Femur (tissue), 1 donor: ENCODE measurements around the gene PRM2.

Experiments used
- DNase-seq: peaks from one replicate; pipeline ENCODE4 v3.0.0-alpha.2; 2017

Gene PRM2

DNA sequence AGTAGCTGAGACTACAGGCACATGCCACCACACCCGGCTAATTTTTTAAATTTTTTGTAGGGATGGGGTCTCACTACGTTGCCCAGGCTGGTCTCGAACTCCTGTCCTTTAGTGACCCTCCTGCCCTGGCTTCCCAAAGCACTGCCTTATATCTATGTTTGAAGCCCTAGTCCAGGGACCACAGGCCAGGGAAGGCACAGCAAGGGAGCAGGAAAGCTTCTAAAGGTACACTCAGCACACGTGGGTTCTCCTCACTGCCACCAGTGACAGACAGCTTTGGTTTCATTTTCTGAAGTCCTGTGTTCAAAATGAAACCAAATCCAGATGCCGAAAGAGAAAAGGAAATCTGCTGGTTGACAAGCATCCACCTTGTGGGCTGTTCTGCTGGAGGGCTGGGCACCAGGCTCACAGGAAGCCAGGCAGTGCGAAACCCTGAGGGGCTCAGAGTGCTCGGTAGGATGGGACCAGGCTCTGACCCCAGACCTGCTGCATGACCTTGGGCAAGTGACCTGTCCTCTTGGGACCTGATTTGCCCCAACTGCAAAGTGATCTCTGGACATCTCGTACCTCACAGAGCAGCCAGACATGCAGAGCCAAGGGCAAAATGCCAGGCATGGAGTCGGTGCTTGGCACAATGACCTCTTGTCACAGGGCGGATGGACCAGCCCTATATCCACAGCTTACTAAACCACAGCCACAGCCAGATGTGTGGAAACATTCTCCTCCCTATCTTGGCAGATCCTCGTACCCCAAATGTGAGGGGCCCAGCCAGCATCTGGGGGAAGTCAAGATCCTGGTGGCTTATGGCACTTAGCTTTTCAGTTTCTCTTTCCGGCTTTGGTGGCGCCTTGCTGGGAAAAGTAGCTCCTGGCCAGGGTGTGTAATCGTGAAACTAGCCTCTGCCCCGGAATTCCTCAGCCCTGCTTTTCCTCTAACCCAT, 17.5 kb downstream of the PRM2 start:
- DNase-seq, result peak; percentile 64

GRCh38 chr16:11257131-11257938, 18.9 kb downstream of the PRM2 start:
- peak; percentile 85 for DNase-seq

DNA sequence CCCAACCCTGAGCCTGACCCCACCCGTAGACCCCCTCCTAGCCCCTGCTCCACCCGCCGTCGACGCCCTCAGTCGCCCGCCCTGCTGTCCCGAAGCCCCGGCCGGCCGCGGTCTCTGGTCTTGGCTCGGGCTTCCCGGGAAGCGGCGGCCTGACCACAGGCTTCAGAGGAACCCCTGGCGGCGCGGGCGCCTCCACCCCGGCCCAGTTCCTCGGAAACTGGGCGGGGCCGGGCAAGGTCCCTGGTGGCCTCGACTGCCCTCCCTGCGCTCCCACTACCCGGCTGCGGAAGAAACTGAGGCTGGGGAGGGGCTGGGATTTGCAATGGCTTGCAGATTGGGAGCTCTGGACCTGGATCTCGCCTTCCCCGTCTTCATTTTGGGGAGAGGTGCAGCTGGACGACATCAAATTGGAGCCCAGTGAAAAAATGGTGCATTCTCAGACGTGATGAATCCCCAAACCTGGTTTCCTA, 19.6 kb downstream of the PRM2 start:
- DNase-seq, result peak; percentile 80

- peak; percentile 93 for DNase-seq
Observed at GRCh38 chr16:11255737-11256660, 20.3 kb downstream of the PRM2 start, which contains the start of gene SOCS1. TSS of gene SOCS1 (minus strand) at chr16:11256204. CDS start at chr16:11255478, 726 bp downstream.

DNA sequence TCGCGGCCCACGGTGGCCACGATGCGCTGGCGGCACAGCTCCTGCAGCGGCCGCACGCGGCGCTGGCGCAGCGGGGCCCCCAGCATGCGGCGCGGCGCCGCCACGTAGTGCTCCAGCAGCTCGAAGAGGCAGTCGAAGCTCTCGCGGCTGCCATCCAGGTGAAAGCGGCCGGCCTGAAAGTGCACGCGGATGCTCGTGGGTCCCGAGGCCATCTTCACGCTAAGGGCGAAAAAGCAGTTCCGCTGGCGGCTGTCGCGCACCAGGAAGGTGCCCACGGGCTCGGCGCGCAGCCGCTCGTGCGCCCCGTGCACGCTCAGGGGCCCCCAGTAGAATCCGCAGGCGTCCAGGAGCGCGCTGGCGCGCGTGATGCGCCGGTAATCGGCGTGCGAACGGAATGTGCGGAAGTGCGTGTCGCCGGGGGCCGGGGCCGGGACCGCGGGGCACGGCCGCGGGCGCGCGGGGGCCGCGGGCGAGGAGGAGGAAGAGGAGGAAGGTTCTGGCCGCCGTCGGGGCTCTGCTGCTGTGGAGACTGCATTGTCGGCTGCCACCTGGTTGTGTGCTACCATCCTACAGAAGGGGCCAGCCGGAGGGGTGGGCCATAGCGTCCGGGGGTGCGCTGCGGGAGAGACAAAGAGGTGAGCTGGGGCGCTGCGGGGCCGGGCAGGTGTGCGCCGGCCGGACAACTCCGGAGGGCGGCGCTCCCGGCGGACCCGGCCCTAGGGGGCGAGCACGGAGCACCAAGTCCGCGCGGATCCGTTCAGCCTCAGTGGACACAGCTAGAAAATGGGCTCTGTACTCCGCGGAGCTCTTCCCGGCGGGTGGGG, 21.2 kb downstream of the PRM2 start:
- peak; percentile 69 for DNase-seq

- no peak for DNase-seq
Observed at GRCh38 chr16:11253995-11254912, 22.0 kb downstream of the PRM2 start.

DNA sequence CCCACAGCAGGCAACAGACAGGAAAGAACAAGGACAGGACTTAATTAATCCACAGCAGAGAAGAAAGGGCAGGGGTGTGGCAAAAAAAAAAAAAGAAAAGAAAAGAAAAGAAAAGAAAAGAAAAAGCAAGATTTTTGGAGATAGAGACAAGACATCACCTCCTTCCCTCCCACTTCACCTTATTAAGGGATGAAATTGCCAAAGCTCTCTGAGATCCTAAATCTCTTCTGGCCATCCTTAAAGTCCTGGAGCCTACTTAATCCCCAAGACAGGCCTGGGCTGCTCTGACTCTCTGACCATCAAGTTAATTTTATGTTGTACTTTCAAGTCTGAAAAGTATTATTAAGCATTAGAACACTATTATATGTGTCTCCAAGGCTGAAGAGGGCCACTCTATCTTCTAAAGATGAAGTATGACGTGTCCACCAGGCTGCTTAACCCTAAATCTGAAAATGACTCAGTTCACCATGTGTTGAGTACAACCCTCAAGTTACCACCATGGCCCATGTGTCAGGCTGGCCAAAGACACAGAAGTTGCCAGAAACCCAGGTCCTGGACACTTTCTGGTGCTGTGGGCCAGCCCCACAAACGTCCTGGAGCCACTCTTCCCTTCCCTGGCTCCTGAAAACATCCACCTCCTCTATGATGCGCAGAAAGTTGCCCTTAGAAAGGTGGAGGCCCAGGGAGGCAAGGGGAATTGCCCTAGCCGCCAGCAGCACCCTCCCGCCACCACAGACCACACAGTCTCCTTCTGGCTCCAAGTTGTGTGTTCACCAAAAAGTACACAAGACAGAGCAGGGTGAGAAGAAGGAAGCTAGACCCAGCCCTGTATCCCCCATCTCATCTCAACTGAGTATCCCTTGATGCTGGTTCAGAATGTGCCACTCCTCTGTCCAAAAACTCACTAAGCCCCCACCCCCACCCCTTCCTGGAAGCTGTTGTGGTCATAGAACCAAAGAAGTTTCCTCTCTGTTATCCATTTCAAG, 23.0 kb downstream of the PRM2 start:
- no peak for DNase-seq

DNA sequence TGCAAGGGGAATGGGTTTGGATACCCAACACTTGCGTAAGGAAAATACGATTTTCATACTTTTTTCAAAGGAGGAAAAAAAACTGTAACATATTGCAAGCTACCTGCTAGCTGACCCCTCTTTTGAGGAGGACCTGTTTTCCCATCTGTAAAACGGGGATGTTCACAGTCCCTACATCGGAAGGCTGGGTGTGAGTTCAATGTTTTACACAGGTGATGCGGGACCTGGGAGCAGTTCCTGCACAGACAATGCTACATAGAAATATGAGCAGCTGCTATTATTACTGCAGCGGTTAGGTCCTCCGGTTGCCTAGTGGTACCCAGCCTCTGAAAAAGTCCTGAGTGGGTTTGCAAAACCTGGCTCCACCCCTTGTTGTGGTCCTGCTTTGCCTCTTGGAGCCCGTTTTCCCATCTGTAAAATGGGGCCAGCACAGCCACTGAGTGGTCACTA, 23.8 kb downstream of the PRM2 start:
- no peak for DNase-seq

- no peak for DNase-seq
Observed at GRCh38 chr16:11251525-11252481, 24.5 kb downstream of the PRM2 start.

GRCh38 chr16:11250786-11251524, 25.3 kb downstream of the PRM2 start:
- DNase-seq, result no peak

DNA sequence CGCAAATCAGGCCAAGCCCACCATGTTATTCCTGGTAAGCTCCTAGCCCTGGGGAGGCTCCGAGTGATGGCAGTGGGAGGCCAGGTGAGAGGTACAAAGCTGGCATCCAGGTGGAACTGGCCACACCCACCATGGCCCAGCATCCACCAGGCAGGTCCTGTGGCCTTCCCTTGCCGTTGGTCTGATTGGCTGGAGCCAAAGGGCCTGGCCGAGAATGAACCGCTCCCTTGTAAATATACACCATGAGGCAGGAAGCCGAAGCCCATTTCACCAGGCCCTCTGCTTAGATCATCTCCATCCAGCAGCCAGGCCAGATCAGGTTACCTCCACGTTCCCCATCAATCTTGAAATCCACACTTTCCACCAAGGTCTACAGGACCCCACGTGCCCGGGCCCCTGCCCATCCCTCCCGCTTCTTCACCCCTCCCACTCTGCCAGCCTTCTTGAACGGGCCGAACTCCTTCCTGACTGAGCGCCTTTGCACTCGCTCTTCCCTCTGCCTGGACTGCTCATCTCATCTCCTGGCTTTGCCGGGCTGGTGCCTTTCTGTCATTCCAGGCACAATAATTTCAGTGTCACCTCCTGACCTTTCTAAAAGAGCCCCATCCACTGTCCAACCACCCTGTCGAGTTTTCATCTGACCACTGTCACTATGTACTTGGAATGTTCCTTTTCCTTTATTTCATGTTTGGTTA, 26.0 kb downstream of the PRM2 start:
- DNase-seq, result no peak

GRCh38 chr16:11249233-11250061, 26.8 kb downstream of the PRM2 start:
- DNase-seq, result no peak

DNA sequence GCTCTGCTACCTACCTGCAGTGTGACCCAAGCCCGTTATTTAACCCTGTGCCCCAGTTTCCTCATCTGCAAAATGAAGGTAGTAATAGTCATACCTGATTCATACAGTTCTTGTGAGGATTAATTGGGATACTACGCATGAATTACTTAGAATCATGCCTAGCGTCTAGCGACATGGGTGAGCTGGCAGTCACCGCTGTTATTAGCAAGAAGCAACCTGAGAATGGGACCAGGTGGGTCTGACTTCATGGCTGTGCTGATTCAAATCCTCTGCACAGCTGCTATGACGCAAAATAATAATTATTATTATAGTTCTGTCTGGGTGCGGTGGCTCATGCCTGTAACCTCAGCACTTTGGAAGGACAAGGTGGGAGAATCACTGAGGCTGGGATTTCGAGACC, 28.1 kb downstream of the PRM2 start:
- DNase-seq, result no peak

DNA sequence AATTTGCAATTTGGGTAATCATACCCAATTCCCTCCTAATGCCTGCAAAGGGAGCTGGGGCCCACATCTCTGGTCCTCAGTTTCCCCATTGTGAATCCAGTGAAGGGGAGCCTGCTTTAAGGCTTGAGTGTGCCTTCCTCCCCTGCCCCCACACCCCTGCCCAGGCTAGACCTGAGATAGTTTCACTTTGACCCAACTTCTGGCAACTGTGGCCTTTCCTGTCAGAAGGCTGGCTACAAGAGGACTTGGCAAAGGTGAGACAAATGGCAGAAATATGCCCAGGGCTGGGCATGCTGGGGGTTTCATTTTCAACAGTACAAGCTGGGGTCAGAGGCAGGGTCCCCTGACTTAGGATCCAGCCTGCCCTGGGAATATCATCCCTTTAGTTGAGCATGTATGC, 30.3 kb downstream of the PRM2 start:
- DNase-seq, result no peak

GRCh38 chr16:11245222-11245737, 31.0 kb downstream of the PRM2 start:
- no peak for DNase-seq
